Mammary epithelial cell (primary cell): ENCODE data around the gene TENT4B.

ENCODE experiments used
- EZH2 ChIP-seq: IDR thresholded peaks from 2 replicates; pipeline ENCODE4 v1.6.1; 2012; ENCODE audit warnings: low read length, inconsistent platforms, borderline replicate concordance
- TF ChIP-seq, protein P1 (sequence below), 2 donors: IDR thresholded peaks in 1 of 2; conservative IDR thresholded peaks in 1 of 2; 2 replicates each; pipeline ENCODE4 v1.5.1; 2011 to 2012; ENCODE audit warnings: inconsistent platforms in 2 of 2, low read length in 2 of 2, mild to moderate bottlenecking in 2 of 2, control low read depth in 1 of 2, low read depth in 1 of 2; ENCODE audit not compliant: insufficient read depth in 1 of 2; ENCODE audit errors: extremely low read depth in 1 of 2

DNA sequence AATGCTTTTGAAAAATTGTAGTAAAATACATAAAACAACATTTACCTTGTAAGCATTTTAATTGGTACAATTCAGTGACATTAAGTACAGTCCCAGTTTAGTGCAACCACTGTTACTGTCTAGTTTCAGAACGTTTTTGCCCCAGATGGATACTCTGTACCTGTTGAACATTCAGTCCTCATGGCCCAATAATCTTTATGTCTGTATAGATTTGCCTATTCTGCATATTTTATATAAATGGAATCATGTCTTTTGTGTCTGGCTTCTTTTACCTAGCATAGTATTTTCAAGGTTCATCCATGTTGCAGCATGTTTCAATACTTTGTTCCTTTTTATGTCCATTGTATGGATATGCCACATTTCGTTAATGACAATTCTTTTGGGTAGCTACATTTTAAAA lies 37.2 kb downstream of the TENT4B start:
- TF ChIP-seq, protein P1, sequence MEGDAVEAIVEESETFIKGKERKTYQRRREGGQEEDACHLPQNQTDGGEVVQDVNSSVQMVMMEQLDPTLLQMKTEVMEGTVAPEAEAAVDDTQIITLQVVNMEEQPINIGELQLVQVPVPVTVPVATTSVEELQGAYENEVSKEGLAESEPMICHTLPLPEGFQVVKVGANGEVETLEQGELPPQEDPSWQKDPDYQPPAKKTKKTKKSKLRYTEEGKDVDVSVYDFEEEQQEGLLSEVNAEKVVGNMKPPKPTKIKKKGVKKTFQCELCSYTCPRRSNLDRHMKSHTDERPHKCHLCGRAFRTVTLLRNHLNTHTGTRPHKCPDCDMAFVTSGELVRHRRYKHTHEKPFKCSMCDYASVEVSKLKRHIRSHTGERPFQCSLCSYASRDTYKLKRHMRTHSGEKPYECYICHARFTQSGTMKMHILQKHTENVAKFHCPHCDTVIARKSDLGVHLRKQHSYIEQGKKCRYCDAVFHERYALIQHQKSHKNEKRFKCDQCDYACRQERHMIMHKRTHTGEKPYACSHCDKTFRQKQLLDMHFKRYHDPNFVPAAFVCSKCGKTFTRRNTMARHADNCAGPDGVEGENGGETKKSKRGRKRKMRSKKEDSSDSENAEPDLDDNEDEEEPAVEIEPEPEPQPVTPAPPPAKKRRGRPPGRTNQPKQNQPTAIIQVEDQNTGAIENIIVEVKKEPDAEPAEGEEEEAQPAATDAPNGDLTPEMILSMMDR (conservative IDR thresholded peaks at IDR 0.05 in 1 of 2, IDR thresholded peaks at IDR 0.05 in 1 of 2; ENCODE audit: extremely low read depth in 1 of 2, insufficient read depth in 1 of 2, low read depth in 1 of 2, low read length in 2 of 2), result no peak
- no peak for TF ChIP-seq EZH2
